Neuron (in vitro differentiated cells): ENCODE measurements around the gene SCYL1.

ENCODE experiments used
- H2AFZ ChIP-seq: one replicate; pipeline ENCODE4 v1.6.1; 2013; ENCODE audit warnings: low read depth, mild to moderate bottlenecking, inconsistent platforms, low read length, moderate library complexity
- H3K27me3 ChIP-seq: one replicate; pipeline ENCODE4 v1.6.1; 2013; ENCODE audit warnings: low read length; ENCODE audit not compliant: insufficient read depth
- H3K36me3 ChIP-seq: one replicate; pipeline ENCODE4 v1.6.1; 2013; ENCODE audit warnings: low read length; ENCODE audit not compliant: insufficient read depth
- H3K4me1 ChIP-seq: one replicate; pipeline ENCODE4 v1.6.1; 2013; ENCODE audit warnings: low read length; ENCODE audit not compliant: insufficient read depth
- H3K4me3 ChIP-seq: 2 replicates; pipeline ENCODE4 v1.5.1; 2013; ENCODE audit warnings: mild to moderate bottlenecking, low read length, moderate library complexity
- H3K9me3 ChIP-seq: one replicate; pipeline ENCODE4 v1.6.1; 2013; ENCODE audit warnings: low read length

SCYL1 gene

GRCh38 chr11:65573391-65574079, 48.7 kb downstream of the SCYL1 start:
- Histone ChIP-seq H3K4me3 (peak overlapping the region; percentile 73), H3K9me3 (no peaks in the 10 kb centered on the region), H2AFZ (no peak overlapping the region), H3K4me1 (peaks cover 60% of the 10 kb centered on the region), H3K36me3 (peaks cover 12% of the 10 kb centered on the region), H3K27me3 (no peaks in the 10 kb centered on the region)

GRCh38 chr11:65574109-65574810, 49.4 kb downstream of the SCYL1 start:
- H3K9me3 ChIP-seq, result no peaks in the 10 kb centered on the region
- no peaks in the 10 kb centered on the region for H3K27me3 ChIP-seq
- peak overlapping the region; percentile 73 for H3K4me3 ChIP-seq
- H2AFZ ChIP-seq, result no peak overlapping the region
- H3K36me3 ChIP-seq, result peaks cover 12% of the 10 kb centered on the region
- H3K4me1 ChIP-seq, result peaks cover 56% of the 10 kb centered on the region

- Histone ChIP-seq H3K36me3 (peaks cover 12% of the 10 kb centered on the region), H2AFZ (no peak overlapping the region), H3K4me1 (peaks cover 52% of the 10 kb centered on the region), H3K27me3 (no peaks in the 10 kb centered on the region), H3K4me3 (no peak overlapping the region), H3K9me3 (no peaks in the 10 kb centered on the region)
Measured at GRCh38 chr11:65574811-65575567, 50.1 kb downstream of the SCYL1 start.

GRCh38 chr11:65575568-65576231, 50.8 kb downstream of the SCYL1 start, which contains the start of gene EHBP1L1:
Gene EHBP1L1 (plus strand): TSS chr11:65576053. CDS start chr11:65576303, 250 bp downstream.
- no peak within 1 kb of the TSS for H2AFZ ChIP-seq
- peaks cover 12% of the 10 kb centered on the region for H3K36me3 ChIP-seq
- peaks cover 49% of the 10 kb centered on the region for H3K4me1 ChIP-seq
- no peaks in the 10 kb centered on the region for H3K9me3 ChIP-seq
- H3K27me3 ChIP-seq, result no peaks in the 10 kb centered on the region
- no peak within 1 kb of the TSS for H3K4me3 ChIP-seq

GRCh38 chr11:65576232-65576866, 51.5 kb downstream of the SCYL1 start:
- Histone ChIP-seq H3K4me1 (peaks cover 43% of the 10 kb centered on the region), H2AFZ (no peak overlapping the region), H3K9me3 (no peaks in the 10 kb centered on the region), H3K27me3 (no peaks in the 10 kb centered on the region), H3K36me3 (peaks cover 12% of the 10 kb centered on the region), H3K4me3 (no peak overlapping the region)

- Histone ChIP-seq H3K4me3 (no peak overlapping the region), H3K4me1 (peaks cover 35% of the 10 kb centered on the region), H3K9me3 (no peaks in the 10 kb centered on the region), H3K27me3 (no peaks in the 10 kb centered on the region), H2AFZ (no peak overlapping the region), H3K36me3 (peaks cover 12% of the 10 kb centered on the region)
Measured at GRCh38 chr11:65576867-65577755, 52.2 kb downstream of the SCYL1 start.

GRCh38 chr11:65577756-65578109, 52.9 kb downstream of the SCYL1 start:
- Histone ChIP-seq H3K4me1 (peaks cover 35% of the 10 kb centered on the region), H3K4me3 (no peak overlapping the region), H3K36me3 (peaks cover 12% of the 10 kb centered on the region), H2AFZ (no peak overlapping the region), H3K27me3 (no peaks in the 10 kb centered on the region), H3K9me3 (no peaks in the 10 kb centered on the region)

GRCh38 chr11:65578134-65578533, 53.3 kb downstream of the SCYL1 start:
- Histone ChIP-seq H3K27me3 (no peaks in the 10 kb centered on the region), H3K4me3 (no peak overlapping the region), H3K9me3 (no peaks in the 10 kb centered on the region), H2AFZ (no peak overlapping the region), H3K4me1 (peaks cover 31% of the 10 kb centered on the region), H3K36me3 (peaks cover 12% of the 10 kb centered on the region)

GRCh38 chr11:65578667-65579066, 53.8 kb downstream of the SCYL1 start:
- Histone ChIP-seq H3K4me1 (peaks cover 26% of the 10 kb centered on the region), H3K36me3 (peaks cover 9% of the 10 kb centered on the region), H3K9me3 (no peaks in the 10 kb centered on the region), H3K4me3 (no peak overlapping the region), H2AFZ (no peak overlapping the region), H3K27me3 (no peaks in the 10 kb centered on the region)

- Histone ChIP-seq H3K27me3 (no peaks in the 10 kb centered on the region), H2AFZ (no peak overlapping the region), H3K36me3 (peaks cover 7% of the 10 kb centered on the region), H3K9me3 (no peaks in the 10 kb centered on the region), H3K4me1 (peaks cover 23% of the 10 kb centered on the region), H3K4me3 (no peak overlapping the region)
Measured at GRCh38 chr11:65579291-65579690, 54.4 kb downstream of the SCYL1 start.

GRCh38 chr11:65580031-65580692, 55.3 kb downstream of the SCYL1 start:
- Histone ChIP-seq H3K4me1 (peaks cover 22% of the 10 kb centered on the region), H3K9me3 (no peaks in the 10 kb centered on the region), H2AFZ (no peak overlapping the region), H3K36me3 (peaks cover 2% of the 10 kb centered on the region), H3K27me3 (no peaks in the 10 kb centered on the region), H3K4me3 (no peak overlapping the region)
